ENCODE data around the gene ATP1B4.

DNA sequence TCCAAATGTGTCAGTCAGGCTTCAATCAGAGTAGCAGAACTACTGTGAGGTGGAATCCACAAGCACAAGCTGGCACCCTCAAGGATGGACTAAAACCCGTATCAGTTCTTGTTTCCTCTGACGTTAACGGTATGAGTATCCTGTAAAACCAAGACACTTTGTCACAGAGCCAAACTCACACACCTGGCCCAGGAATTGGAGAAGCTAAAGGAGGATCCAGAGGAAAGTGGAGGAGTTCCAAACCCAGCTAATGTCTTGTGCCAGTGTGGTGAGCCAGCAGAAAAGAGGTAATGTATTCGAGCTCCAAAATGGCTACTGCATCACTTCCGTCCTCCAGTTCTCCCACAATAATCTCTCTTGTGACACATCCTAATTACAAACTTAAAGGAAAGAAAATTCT lies 44.7 kb downstream of the ATP1B4 start:
- no peak for TF ChIP-seq CTCF (IDR thresholded peaks at IDR 0.05)
- no peak for TF ChIP-seq REST (IDR thresholded peaks at IDR 0.05; ENCODE audit: low read depth, low read length)
- TF ChIP-seq POLR2AphosphoS5 (IDR thresholded peaks at IDR 0.05; ENCODE audit: low read depth, low read length), result no peak
- no peak for TF ChIP-seq GABPA (IDR thresholded peaks at IDR 0.05; ENCODE audit: low read depth)
- TF ChIP-seq JUND (IDR thresholded peaks at IDR 0.05), result no peak
- TF ChIP-seq TAF1 (IDR thresholded peaks at IDR 0.05; ENCODE audit: borderline replicate concordance, low read depth, low read length), result no peak
- no peak for TF ChIP-seq MXI1 (IDR thresholded peaks at IDR 0.05; ENCODE audit: low read depth, low read length)
- no peak for TF ChIP-seq FOSL2 (IDR thresholded peaks at IDR 0.05; ENCODE audit: borderline replicate concordance, low read depth)
- TF ChIP-seq NFIC (IDR thresholded peaks at IDR 0.05; ENCODE audit: borderline replicate concordance), result no peak
